Lung (tissue), 12 donors: Measurements from ENCODE around the gene MUSTN1. TPM values are rescaled to one million over a fixed set of nuclear protein-coding genes. Genes with fewer than 3 reads are reported as not detected.

Experiments used
- ATAC-seq: fragments of 200-7000 bp; cut with Tn5 transposase; one replicate; pipeline ENCODE4 v1.9.1; 2020; ENCODE audit warnings: moderate number of reproducible peaks; ENCODE audit not compliant: insufficient read depth, low FRiP score
- DNase-seq, 3 donors: peaks; one replicate each; pipeline ENCODE4 v3.0.0-alpha.2; 2013 to 2017
- H3K27ac ChIP-seq, 2 donors: one replicate each; pipeline ENCODE4 v1.5.1; 2013; ENCODE audit warnings: mild to moderate bottlenecking in 2 of 2, moderate library complexity in 2 of 2, control low read depth in 1 of 2, inconsistent platforms in 1 of 2, low read depth in 1 of 2, low read length in 1 of 2
- H3K27me3 ChIP-seq, 3 donors: one replicate each; pipeline ENCODE4 v1.5.1; 2013; ENCODE audit warnings: low read length in 2 of 3; ENCODE audit not compliant: control insufficient read depth in 3 of 3, insufficient read depth in 3 of 3
- H3K36me3 ChIP-seq, 4 donors: one replicate each; pipeline ENCODE4 v1.5.1; 2013; ENCODE audit warnings: low read length in 4 of 4, mild to moderate bottlenecking in 1 of 4, moderate library complexity in 1 of 4; ENCODE audit not compliant: control insufficient read depth in 4 of 4, insufficient read depth in 4 of 4
- H3K4me1 ChIP-seq, 5 donors: one replicate each; pipeline ENCODE4 v1.5.1; 2013; ENCODE audit warnings: low read length in 5 of 5, mild to moderate bottlenecking in 2 of 5, moderate library complexity in 1 of 5; ENCODE audit not compliant: control insufficient read depth in 5 of 5, insufficient read depth in 5 of 5
- H3K4me3 ChIP-seq: one replicate; pipeline ENCODE4 v1.5.1; 2013; ENCODE audit warnings: mild to moderate bottlenecking, control low read depth, moderate library complexity
- H3K9ac ChIP-seq, 2 donors: one replicate each; pipeline ENCODE4 v1.5.1; 2013; ENCODE audit warnings: low read length in 2 of 2, control low read depth in 1 of 2; ENCODE audit not compliant: insufficient read depth in 1 of 2
- H3K9me3 ChIP-seq, 4 donors: one replicate each; pipeline ENCODE4 v1.5.1; 2013; ENCODE audit warnings: low read length in 3 of 4, mild to moderate bottlenecking in 1 of 4, moderate library complexity in 1 of 4; ENCODE audit not compliant: control insufficient read depth in 4 of 4, insufficient read depth in 3 of 4
- CTCF ChIP-seq: IDR thresholded peaks from 2 replicates; pipeline ENCODE4 v1.5.1; 2012; ENCODE audit warnings: mild to moderate bottlenecking; ENCODE audit errors: control extremely low read depth, extremely low read depth
- WGBS, 2 donors: extraction: QIAGEN DNeasy Blood & Tissue Kit; methylation state at CpG; one replicate each; pipeline ENCODE4 v1.1.7; 2013; 5-methylcytosine and 5-hydroxymethylcytosine counted together
- polyA plus RNA-seq, 2 donors: library from polyadenylated mRNA; stranded (reverse); fragments of 200-250 nt; gene quantifications; one replicate each; pipeline ENCODE4 v1.2.1, GENCODE V29; 2013
- total RNA-seq, 2 donors: library from RNA; depleted of rRNA in 1 of 2; stranded (reverse); fragments of >200 nt in 1 of 2; gene quantifications; one replicate each; pipeline ENCODE4 v1.2.1, GENCODE V29; 2014 to 2021
- donor health status: control.
- donor health status: control.
- donor health status: Bipolar disorder and iron deficiency.
- donor health status: healthy.
- donor health status: DM: yes; HTN: yes; CAD: no.

The MUSTN1 gene
- total and polyA plus RNA-seq, 4 donors: 3.3 to 39.0 (median 7.8) TPM

- WGBS, 2 donors: 80 to 100% methylated on average over 2 of the region's 2 CpGs
- H3K9ac ChIP-seq: no peak overlapping the region
- ATAC-seq (no peak), DNase-seq (no peak)
- no peaks in the 10 kb centered on the region for H3K9me3 ChIP-seq
- H3K36me3 ChIP-seq: peaks cover 0 to 45% (median 13%) of the 10 kb centered on the region in 4 donors
- TF ChIP-seq CTCF: no peak
- peaks cover 0 to 26% (median 5%) of the 10 kb centered on the region in 5 donors for H3K4me1 ChIP-seq
- H3K4me3 ChIP-seq: no peak overlapping the region
- no peaks in the 10 kb centered on the region for H3K27me3 ChIP-seq
- no peak overlapping the region for H3K27ac ChIP-seq
Measured at GRCh38 chr3:52839268-52839575, 4.4 kb upstream of the MUSTN1 start.

- Histone ChIP-seq H3K9me3 (no peaks in the 10 kb centered on the region), H3K4me3 (no peak overlapping the region), H3K27ac (no peak overlapping the region), H3K36me3 (peaks cover 0 to 45% (median 12%) of the 10 kb centered on the region in 4 donors), H3K4me1 (peaks cover 0 to 29% (median 8%) of the 10 kb centered on the region in 5 donors), H3K27me3 (no peaks in the 10 kb centered on the region), H3K9ac (no peak overlapping the region)
- DNase-seq (no peak), ATAC-seq (no peak)
- 86 to 91% methylated on average over 8 of the region's 8 CpGs for WGBS, 2 donors
- no peak for TF ChIP-seq CTCF
Measured at GRCh38 chr3:52838561-52839267, 3.9 kb upstream of the MUSTN1 start.

GRCh38 chr3:52836986-52837385 is 2.2 kb upstream of the MUSTN1 start:
- TF ChIP-seq CTCF: no peak
- Histone ChIP-seq H3K4me3 (no peak overlapping the region), H3K27me3 (no peaks in the 10 kb centered on the region), H3K27ac (no peak overlapping the region), H3K36me3 (peaks cover 0 to 39% (median 9%) of the 10 kb centered on the region in 4 donors), H3K9ac (no peak overlapping the region), H3K9me3 (no peaks in the 10 kb centered on the region), H3K4me1 (peaks cover 0 to 20% (median 3%) of the 10 kb centered on the region in 5 donors)
- DNase-seq (no peak), ATAC-seq (no peak)
- 86 to 92% methylated on average over 4 of the region's 4 CpGs for WGBS, 2 donors

GRCh38 chr3:52836471-52836845 is 1.6 kb upstream of the MUSTN1 start:
- Histone ChIP-seq H3K27ac (no peak overlapping the region), H3K4me3 (no peak overlapping the region), H3K36me3 (peaks cover 0 to 34% (median 7%) of the 10 kb centered on the region in 4 donors), H3K27me3 (no peaks in the 10 kb centered on the region), H3K9me3 (no peaks in the 10 kb centered on the region), H3K9ac (no peak overlapping the region), H3K4me1 (peaks cover 0 to 20% (median 3%) of the 10 kb centered on the region in 5 donors)
- WGBS, 2 donors: 92 to 99% methylated on average over 5 of the region's 5 CpGs
- no peak for DNase-seq
- TF ChIP-seq CTCF: no peak
- no peak for ATAC-seq
